HAP-1 (cell line): ENCODE results near the gene FAM135A.
A peak's percentile ranks its signal among the peaks of the same experiment; 100 is the strongest.

Experiments
- DNase-seq, 2 experiments: peaks; one replicate each; pipeline ENCODE4 v3.0.0-alpha.2; 2016 to 2020; ENCODE audit warnings: low spot score in 2 of 2
- H3K27me3 ChIP-seq: fragments of 250-450 bp; sonication (Bioruptor Pico); 2 replicates; pipeline ENCODE4 v1.5.1; 2020; ENCODE audit warnings: low read depth, mild to moderate bottlenecking, moderate library complexity
- H3K36me3 ChIP-seq: fragments of 250-450 bp; sonication (Bioruptor Pico); replicated peaks from 2 replicates; pipeline ENCODE4 v1.5.1; 2020; ENCODE audit warnings: mild to moderate bottlenecking
- H3K4me1 ChIP-seq: fragments of 250-450 bp; sonication (Bioruptor Pico); 2 replicates; pipeline ENCODE4 v1.5.1; 2020; ENCODE audit warnings: mild to moderate bottlenecking
- H3K4me3 ChIP-seq: fragments of 250-450 bp; sonication (Bioruptor Pico); 2 replicates; pipeline ENCODE4 v1.5.1; 2020; ENCODE audit warnings: mild to moderate bottlenecking, moderate library complexity
- H3K9me3 ChIP-seq: fragments of 250-450 bp; sonication (Bioruptor Pico); 2 replicates; pipeline ENCODE4 v1.5.1; 2020; ENCODE audit warnings: mild to moderate bottlenecking, moderate library complexity
- in situ Hi-C: fragments of 300-500 bp; cut with MboI; formaldehyde crosslinking; loops from 3 replicates; pipeline ENCODE4 v1.14.3; 2020; ENCODE audit warnings: low sequenced_read_pairs, inconsistent platforms, mixed read lengths

The FAM135A gene

DNA sequence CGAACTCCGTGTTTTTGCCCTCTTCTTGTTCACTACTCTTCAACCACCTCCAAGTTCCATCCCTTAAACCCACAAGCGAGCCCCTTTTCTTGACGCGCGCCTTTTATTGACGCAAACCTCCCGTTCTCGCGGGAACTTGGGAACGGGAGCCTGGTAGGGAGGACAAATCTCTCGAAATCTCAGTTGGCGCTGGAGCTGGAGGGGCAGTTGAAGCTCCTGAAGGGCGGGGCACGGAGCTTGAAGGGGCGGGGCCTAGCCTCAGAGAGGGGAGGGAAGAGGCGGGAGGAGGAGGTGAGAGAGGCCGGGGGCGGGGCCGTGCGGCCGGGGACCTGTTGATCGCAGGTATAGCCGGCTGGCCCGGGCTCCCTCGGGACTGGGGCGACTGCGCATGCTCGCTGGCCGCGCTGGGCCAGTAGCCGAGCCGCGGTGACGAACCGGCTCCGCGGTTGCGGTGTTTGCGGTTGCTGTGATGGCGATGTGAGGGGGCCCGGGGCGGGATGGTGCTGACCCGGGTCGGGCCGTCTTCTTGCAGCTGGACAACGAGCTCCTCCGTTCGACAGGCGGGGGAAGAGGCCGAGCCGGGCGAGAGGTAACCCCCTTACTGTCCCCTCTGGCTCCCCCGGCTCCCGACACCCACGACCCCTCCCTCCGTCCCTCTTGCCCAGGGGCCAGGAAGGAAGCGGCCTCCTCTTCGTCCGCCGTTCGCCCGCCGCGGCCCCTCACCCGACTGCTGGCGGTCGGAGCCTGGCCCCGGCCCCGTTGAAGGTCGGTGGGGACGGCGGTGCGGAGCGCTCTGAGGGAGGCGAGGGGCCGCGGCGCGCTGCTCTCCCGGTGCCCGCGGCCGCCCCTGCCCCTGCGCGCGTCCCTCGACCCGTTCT, at the start of gene FAM135A:
Gene FAM135A (plus strand): TSS at position 395 of the 878 bp plus-strand sequence. CDS start 14,835 bp downstream, outside the sequence.
- peaks cover 14% of the 10 kb centered on the region for H3K36me3 ChIP-seq
- in situ Hi-C loops = no loop called here
- H3K27me3 ChIP-seq = no peaks in the 10 kb centered on the region
- DNase-seq = peak; percentile 98 to 99
- H3K9me3 ChIP-seq = no peaks in the 10 kb centered on the region
- H3K4me3 ChIP-seq = peak within 1 kb of the TSS; percentile 94
- peaks cover 15% of the 10 kb centered on the region for H3K4me1 ChIP-seq

DNA sequence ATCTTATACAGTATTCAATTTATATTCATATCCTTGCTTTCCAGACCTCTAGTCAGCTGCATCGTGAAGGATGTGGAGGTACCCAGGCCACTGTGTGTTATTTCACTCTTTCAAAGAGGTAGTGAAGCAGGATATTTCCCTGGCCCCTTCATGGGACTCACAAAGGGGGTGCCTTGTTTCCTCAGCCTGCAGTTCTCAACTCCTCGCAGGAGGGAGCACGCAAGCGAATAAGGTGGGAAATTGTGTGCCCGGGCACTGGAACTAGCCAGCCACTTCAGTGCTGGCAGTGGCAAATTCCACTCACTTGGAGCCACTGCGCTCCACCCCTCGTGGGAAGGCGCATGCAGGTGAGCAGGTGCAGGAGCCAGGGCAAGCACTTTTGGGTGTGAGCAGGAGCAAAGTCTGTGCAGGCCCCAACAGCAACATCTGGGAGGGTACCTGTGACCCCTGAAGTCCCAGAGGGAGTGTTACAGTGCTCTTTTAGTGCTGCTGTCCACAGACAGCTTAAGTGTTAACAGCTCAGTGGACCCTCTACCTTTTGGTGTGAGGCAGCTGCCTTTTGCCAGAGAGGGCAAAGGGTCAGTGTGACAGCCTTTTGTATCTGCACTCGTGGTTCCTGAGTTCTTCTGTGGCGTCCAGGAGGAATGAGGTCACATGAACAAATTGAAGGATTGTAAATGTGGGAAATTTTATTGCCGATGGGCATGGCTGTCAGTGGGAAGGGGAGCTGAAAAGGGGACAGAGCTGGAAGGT, 49.4 kb upstream of the FAM135A start:
- in situ Hi-C loops = loop anchor here (10.0 kb wide), 1 partner anchor 139 kb away; no protein-coding TSS in a partner anchor
- no peaks in the 10 kb centered on the region for H3K36me3 ChIP-seq
- no peak for DNase-seq
- no peak overlapping the region for H3K4me3 ChIP-seq
- H3K9me3 ChIP-seq = no peaks in the 10 kb centered on the region
- H3K4me1 ChIP-seq = no peaks in the 10 kb centered on the region
- peaks cover 12% of the 10 kb centered on the region for H3K27me3 ChIP-seq

DNA sequence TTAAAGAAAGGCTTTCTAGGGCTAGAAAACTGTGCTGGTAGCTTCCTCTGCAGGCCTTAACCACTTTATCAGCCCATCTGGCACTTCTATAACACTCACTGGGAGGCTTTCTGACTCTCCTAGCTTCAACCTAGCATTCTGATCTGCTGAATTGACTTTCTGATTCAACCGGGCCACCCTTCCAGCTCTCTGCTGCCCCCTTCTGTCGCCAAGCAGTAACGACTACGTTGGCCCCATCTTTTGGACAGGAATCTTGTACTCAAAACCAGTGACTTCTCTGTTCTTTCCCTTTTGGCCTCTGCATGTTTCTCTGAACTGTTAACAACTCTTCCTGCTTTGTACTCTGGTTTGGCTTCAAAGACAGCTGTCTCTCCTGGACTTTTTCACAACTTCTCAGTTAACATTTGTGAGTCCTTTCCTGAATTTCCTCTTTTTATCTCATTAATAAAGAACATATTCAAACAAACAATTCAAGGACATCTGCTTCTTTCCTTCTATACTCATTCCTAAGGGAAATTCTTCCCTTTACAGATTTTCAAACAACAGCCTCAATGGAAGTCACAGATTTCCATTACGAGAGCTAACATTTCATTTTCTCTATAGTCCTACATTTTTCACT, 43.9 kb upstream of the FAM135A start:
- Histone ChIP-seq H3K27me3 (peaks cover 12% of the 10 kb centered on the region), H3K9me3 (no peaks in the 10 kb centered on the region), H3K4me1 (peaks cover 13% of the 10 kb centered on the region), H3K36me3 (no peaks in the 10 kb centered on the region), H3K4me3 (no peak overlapping the region)
- in situ Hi-C loops = loop anchor here (10.0 kb wide), 1 partner anchor 145 kb away; no protein-coding TSS in a partner anchor
- DNase-seq = peak; percentile 63 to 84

DNA sequence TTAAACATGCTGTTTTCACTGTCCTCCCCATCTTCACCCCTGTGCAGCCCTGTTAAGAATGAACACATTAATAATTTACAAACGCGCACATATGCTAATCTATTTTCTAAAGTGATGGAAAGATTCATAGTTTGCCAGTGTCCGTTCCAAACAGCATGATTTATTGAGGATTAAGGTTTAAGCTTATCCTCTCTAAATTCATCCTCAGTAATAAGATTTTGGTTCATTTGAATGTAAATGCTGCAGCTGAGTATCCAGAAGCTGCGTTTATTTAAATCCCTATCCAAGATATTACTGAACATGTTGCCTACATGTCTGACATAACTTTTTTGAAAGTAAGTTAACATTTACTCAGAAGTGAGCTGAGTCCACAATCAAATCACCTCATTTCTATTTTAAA, 42.8 kb upstream of the FAM135A start:
- Histone ChIP-seq H3K4me3 (no peak overlapping the region), H3K9me3 (no peaks in the 10 kb centered on the region), H3K4me1 (peaks cover 13% of the 10 kb centered on the region), H3K27me3 (peaks cover 10% of the 10 kb centered on the region), H3K36me3 (no peaks in the 10 kb centered on the region)
- DNase-seq = peak in 1 of 2 experiments; percentile 82
- in situ Hi-C loops = no loop called here

DNA sequence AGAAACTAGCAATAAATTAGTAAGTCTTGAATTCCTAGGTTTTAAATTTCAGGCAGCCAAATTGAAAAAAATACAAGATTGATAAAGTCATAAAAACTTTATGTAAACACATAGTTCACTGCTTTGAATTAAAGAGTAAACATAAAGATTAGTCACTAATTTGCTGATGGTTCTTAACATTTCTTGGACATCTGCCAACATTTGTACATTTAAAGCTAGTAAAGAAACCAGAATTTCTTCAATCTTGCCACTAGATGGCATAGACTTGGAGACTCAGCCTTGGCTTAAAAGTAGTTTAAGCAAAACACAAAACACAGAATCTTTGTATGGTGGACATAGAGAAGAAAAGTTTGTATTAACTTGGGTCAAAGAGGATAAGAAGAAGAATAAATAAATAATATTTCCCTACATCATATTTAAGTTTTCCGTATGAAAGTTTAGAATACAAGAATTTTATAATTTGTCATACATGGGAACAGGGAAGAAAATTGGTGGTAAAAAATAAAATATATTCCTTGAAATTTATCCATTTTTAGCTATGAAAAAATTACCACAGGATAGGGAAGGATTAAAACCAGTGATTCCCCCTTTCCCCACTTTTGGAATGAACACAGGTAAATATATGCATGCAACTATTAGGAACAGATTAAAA, 41.7 kb upstream of the FAM135A start:
- Histone ChIP-seq H3K27me3 (peaks cover 1% of the 10 kb centered on the region; the same call in 1 of the 2 replicates), H3K4me3 (no peak overlapping the region), H3K4me1 (peaks cover 13% of the 10 kb centered on the region), H3K9me3 (no peaks in the 10 kb centered on the region), H3K36me3 (no peaks in the 10 kb centered on the region)
- peak in 1 of 2 experiments; percentile 89 for DNase-seq
- in situ Hi-C loops = no loop called here

DNA sequence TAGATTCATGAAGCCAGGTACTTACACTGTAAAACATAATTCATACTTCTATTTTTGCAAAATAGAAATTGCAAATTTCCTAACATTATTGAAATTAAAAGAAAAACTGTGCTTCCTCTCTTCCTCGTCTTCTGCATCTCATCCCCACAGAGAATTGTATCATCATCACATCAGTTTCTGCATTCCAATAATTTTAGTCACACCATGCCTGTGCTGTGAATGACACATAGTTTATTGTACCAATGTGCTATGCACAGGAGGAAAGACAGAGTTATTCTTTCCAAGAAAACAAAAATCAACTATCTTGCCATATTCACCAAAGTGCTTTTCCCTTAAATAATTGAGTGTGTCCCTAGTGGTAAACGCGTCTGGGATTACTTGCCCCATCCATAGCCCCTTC, 38.1 kb upstream of the FAM135A start:
- no peak for DNase-seq
- H3K36me3 ChIP-seq = no peaks in the 10 kb centered on the region
- H3K4me1 ChIP-seq = peaks cover 10% of the 10 kb centered on the region
- no peaks in the 10 kb centered on the region; the same call in 1 of the 2 replicates for H3K9me3 ChIP-seq
- in situ Hi-C loops = no loop called here
- no peaks in the 10 kb centered on the region; the same call in 1 of the 2 replicates for H3K27me3 ChIP-seq
- no peak overlapping the region for H3K4me3 ChIP-seq

DNA sequence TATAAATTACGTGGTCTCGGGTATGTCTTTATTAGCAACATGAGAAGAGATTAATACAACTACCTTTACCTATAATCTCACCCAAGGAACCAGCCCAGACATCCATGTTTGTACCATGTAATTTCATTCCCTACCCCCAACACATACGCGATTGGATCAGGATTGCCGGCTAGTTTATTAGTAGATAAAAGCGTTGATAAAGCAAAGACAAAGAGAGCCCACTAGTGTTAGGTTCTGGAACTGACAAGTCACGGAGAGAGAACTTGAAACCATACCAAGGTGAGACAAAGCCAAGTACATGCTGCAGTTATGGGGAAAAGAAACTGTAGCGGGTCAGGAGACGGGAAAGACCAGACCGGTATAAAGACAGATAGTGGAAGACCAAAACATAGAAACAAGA, 37.4 kb upstream of the FAM135A start:
- H3K4me1 ChIP-seq = peaks cover 5% of the 10 kb centered on the region
- peak in 1 of 2 experiments; percentile 35 for DNase-seq
- no peaks in the 10 kb centered on the region; the same call in 1 of the 2 replicates for H3K27me3 ChIP-seq
- in situ Hi-C loops = no loop called here
- no peak overlapping the region for H3K4me3 ChIP-seq
- H3K9me3 ChIP-seq = no peaks in the 10 kb centered on the region; the same call in 1 of the 2 replicates
- no peaks in the 10 kb centered on the region for H3K36me3 ChIP-seq

DNA sequence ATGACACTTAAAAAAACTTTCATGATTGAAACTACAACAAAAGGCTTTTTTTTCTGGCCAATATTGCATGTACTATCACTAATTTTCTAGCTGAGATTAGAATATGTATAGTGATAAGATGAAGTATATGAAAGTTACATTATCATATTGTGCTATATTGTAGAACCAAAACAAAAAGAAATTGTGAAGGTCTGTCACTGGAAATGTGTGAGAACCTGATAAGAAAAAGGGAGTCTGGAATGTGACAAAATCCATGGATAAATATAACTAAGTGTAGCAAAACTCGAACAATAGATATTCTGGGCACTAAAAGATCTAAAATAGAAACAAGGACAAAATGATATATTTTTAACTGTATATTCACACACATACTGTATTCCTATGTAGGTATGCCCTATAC, 36.7 kb upstream of the FAM135A start:
- in situ Hi-C loops = no loop called here
- H3K4me3 ChIP-seq = no peak overlapping the region
- H3K27me3 ChIP-seq = no peaks in the 10 kb centered on the region; the same call in 1 of the 2 replicates

DNA sequence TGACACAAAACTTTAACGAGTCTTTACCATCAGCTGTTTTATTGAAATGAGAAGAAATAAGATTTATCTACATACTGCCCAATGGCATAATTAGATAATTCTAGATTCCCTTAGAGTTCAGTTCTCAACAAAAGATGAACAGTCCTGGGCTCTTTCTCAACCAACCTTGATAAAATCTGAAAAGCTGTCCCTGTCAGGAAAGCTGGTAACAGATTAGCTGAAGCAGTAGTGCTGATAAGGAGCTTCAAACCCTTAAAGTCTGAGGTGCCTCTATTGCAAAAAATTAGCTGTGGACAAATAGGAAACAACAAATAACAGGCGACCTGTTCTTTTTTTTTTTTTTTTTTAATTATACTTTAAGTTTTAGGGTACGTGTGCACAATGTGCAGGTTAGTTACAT, 35.9 kb upstream of the FAM135A start:
- no peaks in the 10 kb centered on the region; the same call in 1 of the 2 replicates for H3K9me3 ChIP-seq

More for the DNA sequence above, 36.7 kb upstream of the FAM135A start:
- DNase-seq = no peak
- no peaks in the 10 kb centered on the region for H3K4me1 ChIP-seq
- H3K36me3 ChIP-seq = no peaks in the 10 kb centered on the region
- H3K9me3 ChIP-seq = no peaks in the 10 kb centered on the region; the same call in 1 of the 2 replicates

DNA sequence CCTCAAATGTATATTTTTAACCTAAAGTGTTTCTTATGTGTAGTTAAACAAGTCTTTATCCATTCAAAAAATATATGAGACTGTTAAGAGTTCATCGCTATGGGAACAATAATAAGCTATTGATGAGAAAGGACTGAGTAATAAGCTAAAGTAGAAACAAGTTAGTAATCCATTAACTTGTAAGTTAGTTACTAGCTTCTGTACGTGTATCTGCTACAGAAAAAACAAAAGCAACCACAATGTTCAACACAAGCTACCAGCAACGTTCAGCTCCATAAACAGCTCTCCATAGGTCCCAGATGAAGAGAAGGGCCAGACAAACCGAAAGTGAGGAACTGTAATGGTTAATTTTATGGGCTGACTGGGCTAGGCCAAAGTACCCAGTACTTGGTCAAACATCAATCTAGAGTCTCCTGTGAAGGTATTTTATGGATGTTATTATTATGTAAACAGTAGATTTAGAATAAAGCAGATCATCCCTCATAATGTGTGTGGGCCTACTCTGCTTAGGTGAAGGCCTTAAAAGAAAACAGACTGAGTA, 33.8 kb upstream of the FAM135A start:
- no peaks in the 10 kb centered on the region for H3K4me1 ChIP-seq
- no peaks in the 10 kb centered on the region; the same call in 1 of the 2 replicates for H3K9me3 ChIP-seq
- no peak overlapping the region for H3K4me3 ChIP-seq
- no peaks in the 10 kb centered on the region for H3K27me3 ChIP-seq
- no peak for DNase-seq
- no peaks in the 10 kb centered on the region for H3K36me3 ChIP-seq
- in situ Hi-C loops = no loop called here

More for the DNA sequence above, 35.9 kb upstream of the FAM135A start:
- DNase-seq = no peak
- Histone ChIP-seq H3K36me3 (no peaks in the 10 kb centered on the region), H3K27me3 (no peaks in the 10 kb centered on the region; the same call in 1 of the 2 replicates), H3K4me1 (no peaks in the 10 kb centered on the region), H3K4me3 (no peak overlapping the region)
- in situ Hi-C loops = no loop called here

DNA sequence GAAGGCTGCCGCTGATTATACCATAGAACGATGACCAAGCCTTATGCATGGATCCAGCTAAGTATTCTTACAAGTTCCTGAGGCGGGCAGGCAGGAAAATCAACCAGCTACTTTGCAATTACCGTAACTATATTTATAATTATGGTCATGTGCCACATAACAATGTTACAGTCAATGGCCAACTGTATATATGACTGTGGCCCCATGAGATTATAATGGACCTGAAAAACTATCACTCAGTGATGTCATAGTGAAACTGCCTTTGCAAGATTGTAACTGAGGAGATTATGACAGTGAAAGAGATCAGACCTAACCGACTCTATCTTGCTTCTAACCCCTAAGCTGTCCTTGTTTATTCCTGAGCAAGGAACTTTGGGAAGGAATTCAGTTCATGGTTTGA, 33.1 kb upstream of the FAM135A start:
- Histone ChIP-seq H3K4me1 (no peaks in the 10 kb centered on the region), H3K9me3 (no peaks in the 10 kb centered on the region; the same call in 1 of the 2 replicates), H3K27me3 (no peaks in the 10 kb centered on the region), H3K4me3 (no peak overlapping the region), H3K36me3 (no peaks in the 10 kb centered on the region)
- no peak for DNase-seq
- in situ Hi-C loops = no loop called here

DNA sequence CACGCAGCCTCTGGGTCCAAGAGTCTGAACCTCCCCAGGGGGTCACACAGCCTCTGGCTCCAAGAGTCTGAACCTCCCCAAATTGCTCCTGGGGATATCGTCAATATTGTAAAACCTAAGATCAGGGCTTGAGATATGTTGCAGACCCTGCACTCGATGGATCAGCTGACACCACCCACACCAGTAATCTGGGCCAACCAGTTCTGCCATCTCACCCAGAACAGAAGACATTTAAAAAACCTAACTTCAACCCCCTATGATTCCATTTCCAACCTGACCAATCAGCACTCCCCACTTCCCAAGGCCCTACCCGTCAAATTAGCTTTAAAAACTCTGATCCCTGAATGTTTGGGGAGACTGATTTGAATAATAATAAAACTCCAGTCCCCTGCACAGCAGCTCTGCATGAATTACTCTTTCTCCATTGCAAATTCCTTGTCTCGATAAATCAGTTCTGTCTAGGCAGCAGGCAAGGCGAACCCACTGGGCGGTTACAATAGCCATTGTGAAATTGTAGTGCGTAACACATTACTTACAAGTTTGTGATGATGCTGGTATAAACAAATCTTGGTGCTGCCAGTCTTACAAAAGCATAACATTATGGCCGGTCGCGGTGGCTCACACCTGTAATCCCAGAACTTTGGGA, 32.4 kb upstream of the FAM135A start:
- no peak overlapping the region for H3K4me3 ChIP-seq
- H3K27me3 ChIP-seq = no peaks in the 10 kb centered on the region

More for the DNA sequence above, 32.4 kb upstream of the FAM135A start:
- H3K4me1 ChIP-seq = no peaks in the 10 kb centered on the region
- H3K36me3 ChIP-seq = no peaks in the 10 kb centered on the region
- H3K9me3 ChIP-seq = no peaks in the 10 kb centered on the region; the same call in 1 of the 2 replicates
- in situ Hi-C loops = no loop called here
- DNase-seq = no peak
